ENCODE data around the gene PPIL3. TPM values are rescaled to one million over a fixed set of nuclear protein-coding genes. Genes with fewer than 3 reads are reported as not detected.

PPIL3 gene
- total RNA-seq, 3 donors from 2014 or later (not counting 1 experiment from before 2014, with no cell fraction given): 30.0 to 39.9 (median 33.3) TPM

DNA sequence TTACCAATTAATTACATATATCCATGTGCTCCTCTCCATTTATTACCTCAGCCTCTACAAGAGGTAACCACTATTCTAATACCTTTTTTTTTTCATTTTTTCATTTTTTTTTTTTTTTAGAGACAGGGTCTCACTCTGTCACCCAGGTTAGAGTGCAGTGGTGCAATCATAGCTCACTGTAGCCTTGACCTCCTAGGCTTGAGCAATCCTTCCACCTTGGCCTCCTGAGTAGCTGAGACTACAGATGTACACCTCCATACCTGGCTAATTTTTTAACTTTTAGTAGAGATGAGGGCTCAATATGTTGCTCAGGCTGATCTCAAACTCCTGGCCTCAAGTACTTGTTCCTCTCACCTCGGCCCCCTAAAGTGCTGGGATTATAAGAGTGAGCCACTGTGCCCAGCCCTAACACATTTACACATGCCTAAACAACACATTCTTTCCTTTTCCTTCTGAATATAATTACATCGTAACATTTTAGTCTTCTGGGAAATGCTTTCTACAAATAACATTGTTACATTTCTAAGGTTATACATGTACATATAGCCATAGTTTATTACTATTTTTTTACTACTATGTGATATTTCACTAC lies 10.5 kb downstream of the PPIL3 start:
- H3K27me3 Mint-ChIP-seq (ENCODE audit: low read depth in 2 of 2): no peaks in the 10 kb centered on the region
- peaks cover 6% of the 10 kb centered on the region for H3K36me3 Mint-ChIP-seq
- H3K4me1 ChIP-seq (ENCODE audit: control insufficient read depth, insufficient read depth, low read length): no peaks in the 10 kb centered on the region
- TF ChIP-seq, protein P1, sequence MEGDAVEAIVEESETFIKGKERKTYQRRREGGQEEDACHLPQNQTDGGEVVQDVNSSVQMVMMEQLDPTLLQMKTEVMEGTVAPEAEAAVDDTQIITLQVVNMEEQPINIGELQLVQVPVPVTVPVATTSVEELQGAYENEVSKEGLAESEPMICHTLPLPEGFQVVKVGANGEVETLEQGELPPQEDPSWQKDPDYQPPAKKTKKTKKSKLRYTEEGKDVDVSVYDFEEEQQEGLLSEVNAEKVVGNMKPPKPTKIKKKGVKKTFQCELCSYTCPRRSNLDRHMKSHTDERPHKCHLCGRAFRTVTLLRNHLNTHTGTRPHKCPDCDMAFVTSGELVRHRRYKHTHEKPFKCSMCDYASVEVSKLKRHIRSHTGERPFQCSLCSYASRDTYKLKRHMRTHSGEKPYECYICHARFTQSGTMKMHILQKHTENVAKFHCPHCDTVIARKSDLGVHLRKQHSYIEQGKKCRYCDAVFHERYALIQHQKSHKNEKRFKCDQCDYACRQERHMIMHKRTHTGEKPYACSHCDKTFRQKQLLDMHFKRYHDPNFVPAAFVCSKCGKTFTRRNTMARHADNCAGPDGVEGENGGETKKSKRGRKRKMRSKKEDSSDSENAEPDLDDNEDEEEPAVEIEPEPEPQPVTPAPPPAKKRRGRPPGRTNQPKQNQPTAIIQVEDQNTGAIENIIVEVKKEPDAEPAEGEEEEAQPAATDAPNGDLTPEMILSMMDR (IDR thresholded peaks at IDR 0.05): no peak
- DNase-seq: no peak
- H3K4me3 Mint-ChIP-seq: no peak overlapping the region
- H3K9me3 ChIP-seq (ENCODE audit: control insufficient read depth, insufficient read depth, low read length): no peaks in the 10 kb centered on the region
- H3K9me3 Mint-ChIP-seq: no peaks in the 10 kb centered on the region
- no peaks in the 10 kb centered on the region for H3K4me1 Mint-ChIP-seq
- no peaks in the 10 kb centered on the region for H3K27me3 ChIP-seq (ENCODE audit: control insufficient read depth, insufficient read depth, low read length)
- intact Hi-C loops (cut with micrococcal nuclease): no loop called here
- H3K27ac ChIP-seq (ENCODE audit: low read length): no peak overlapping the region
- H3K36me3 ChIP-seq (ENCODE audit: control insufficient read depth, insufficient read depth, low read length): peaks cover 65% of the 10 kb centered on the region
- no peak overlapping the region for H3K27ac Mint-ChIP-seq
- no peak for ATAC-seq
- 100% methylated on average over 1 of the region's 2 CpGs for WGBS (ENCODE audit: insufficient coverage)
- no peak overlapping the region for H3K4me3 ChIP-seq (ENCODE audit: low read length)

DNA sequence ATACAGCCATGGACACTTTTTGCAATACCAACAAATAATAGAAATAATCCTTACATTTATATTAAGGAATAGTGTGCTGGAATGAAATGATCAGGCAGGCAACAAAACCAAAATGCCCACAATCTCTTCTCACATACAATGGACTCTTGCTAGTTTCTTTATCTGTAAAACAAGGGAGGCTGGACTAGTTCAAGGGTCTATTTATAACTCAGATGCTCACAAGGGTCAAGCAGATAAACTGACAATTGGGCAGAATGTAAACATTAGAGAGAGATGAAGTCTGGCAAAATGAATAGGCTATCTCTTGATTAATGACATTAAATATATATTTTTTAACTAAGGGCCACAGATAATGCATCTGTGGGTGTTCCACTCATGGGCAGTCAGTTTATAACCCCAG lies 11.4 kb downstream of the PPIL3 start:
- Histone ChIP-seq H3K9me3 (ENCODE audit: control insufficient read depth, insufficient read depth, low read length) (no peaks in the 10 kb centered on the region), H3K27me3 (ENCODE audit: control insufficient read depth, insufficient read depth, low read length) (no peaks in the 10 kb centered on the region), H3K27ac (ENCODE audit: low read length) (no peak overlapping the region), H3K36me3 (ENCODE audit: control insufficient read depth, insufficient read depth, low read length) (peaks cover 67% of the 10 kb centered on the region), H3K4me1 (ENCODE audit: control insufficient read depth, insufficient read depth, low read length) (no peaks in the 10 kb centered on the region), H3K4me3 (ENCODE audit: low read length) (no peak overlapping the region)
- ATAC-seq (no peak), DNase-seq (no peak)
- H3K27me3 Mint-ChIP-seq (ENCODE audit: low read depth in 2 of 2): no peaks in the 10 kb centered on the region
- intact Hi-C loops (cut with micrococcal nuclease): no loop called here
- H3K36me3 Mint-ChIP-seq: no peaks in the 10 kb centered on the region
- H3K4me3 Mint-ChIP-seq: no peak overlapping the region
- no peak overlapping the region for H3K27ac Mint-ChIP-seq
- H3K4me1 Mint-ChIP-seq: no peaks in the 10 kb centered on the region
- H3K9me3 Mint-ChIP-seq: no peaks in the 10 kb centered on the region
- TF ChIP-seq, protein P1 (IDR thresholded peaks at IDR 0.05): no peak

DNA sequence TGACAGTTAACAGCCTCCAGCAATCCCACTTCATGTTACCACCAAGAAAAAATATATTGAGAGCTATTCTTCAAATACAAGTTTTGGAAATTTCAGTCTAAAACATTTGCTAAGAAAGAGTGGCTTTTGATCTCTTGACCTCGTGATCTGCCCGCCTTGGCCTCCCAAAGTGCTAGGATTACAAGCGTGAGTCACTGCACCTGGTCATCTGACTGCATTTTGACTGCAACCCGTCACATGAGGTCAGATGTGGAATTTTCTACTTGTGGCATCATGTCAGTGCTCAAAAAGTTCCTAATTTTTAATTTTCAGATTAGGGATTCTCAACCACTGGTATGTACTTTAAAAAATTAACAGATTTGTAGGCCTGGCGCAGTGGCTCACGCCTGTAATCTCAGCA lies 15.3 kb downstream of the PPIL3 start:
- intact Hi-C loops (cut with micrococcal nuclease): no loop called here
- WGBS (ENCODE audit: insufficient coverage): 99% methylated on average over 6 of the region's 6 CpGs
- H3K36me3 Mint-ChIP-seq: no peaks in the 10 kb centered on the region
- Histone ChIP-seq H3K27ac (ENCODE audit: low read length) (no peak overlapping the region), H3K9me3 (ENCODE audit: control insufficient read depth, insufficient read depth, low read length) (no peaks in the 10 kb centered on the region), H3K4me1 (ENCODE audit: control insufficient read depth, insufficient read depth, low read length) (peaks cover 8% of the 10 kb centered on the region), H3K4me3 (ENCODE audit: low read length) (no peak overlapping the region), H3K27me3 (ENCODE audit: control insufficient read depth, insufficient read depth, low read length) (no peaks in the 10 kb centered on the region), H3K36me3 (ENCODE audit: control insufficient read depth, insufficient read depth, low read length) (peaks cover 51% of the 10 kb centered on the region)
- ATAC-seq (no peak), DNase-seq (no peak)
- no peak overlapping the region for H3K27ac Mint-ChIP-seq
- no peak overlapping the region for H3K4me3 Mint-ChIP-seq
- H3K27me3 Mint-ChIP-seq (ENCODE audit: low read depth in 2 of 2): no peaks in the 10 kb centered on the region
- H3K9me3 Mint-ChIP-seq: no peaks in the 10 kb centered on the region
- peaks cover 0 to 5% of the 10 kb centered on the region in 2 donors for H3K4me1 Mint-ChIP-seq
- TF ChIP-seq, protein P1 (IDR thresholded peaks at IDR 0.05): no peak

DNA sequence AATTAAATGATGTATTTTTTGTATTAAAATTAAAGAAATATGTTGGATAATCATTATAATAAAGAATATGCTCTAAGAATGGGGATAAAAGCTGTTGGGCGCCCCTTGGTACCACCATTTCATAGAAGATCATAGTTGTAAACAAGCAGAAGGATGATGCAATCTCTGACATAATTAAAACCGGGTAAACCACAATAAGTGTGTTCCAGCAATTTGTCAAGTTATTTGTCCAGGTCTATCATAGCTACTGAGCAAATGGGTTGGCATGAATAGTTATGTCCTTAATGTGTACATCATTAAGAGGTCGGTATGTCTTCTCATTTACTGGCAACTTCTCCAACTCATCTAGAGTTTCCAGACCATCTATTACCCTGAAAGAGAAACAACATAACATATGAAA lies 17.7 kb downstream of the PPIL3 start:
- Mint-ChIP-seq H3K4me3 (no peak overlapping the region), H3K36me3 (no peaks in the 10 kb centered on the region), H3K4me1 (peaks cover 0 to 12% of the 10 kb centered on the region in 2 donors), H3K27ac (no peak overlapping the region), H3K27me3 (ENCODE audit: low read depth in 2 of 2) (no peaks in the 10 kb centered on the region), H3K9me3 (no peaks in the 10 kb centered on the region)
- intact Hi-C loops (cut with micrococcal nuclease): no loop called here
- Histone ChIP-seq H3K36me3 (ENCODE audit: control insufficient read depth, insufficient read depth, low read length) (peaks cover 38% of the 10 kb centered on the region), H3K27ac (ENCODE audit: low read length) (no peak overlapping the region), H3K27me3 (ENCODE audit: control insufficient read depth, insufficient read depth, low read length) (no peaks in the 10 kb centered on the region), H3K4me3 (ENCODE audit: low read length) (no peak overlapping the region), H3K9me3 (ENCODE audit: control insufficient read depth, insufficient read depth, low read length) (no peaks in the 10 kb centered on the region), H3K4me1 (ENCODE audit: control insufficient read depth, insufficient read depth, low read length) (peaks cover 8% of the 10 kb centered on the region)
- DNase-seq (no peak), ATAC-seq (no peak)
- TF ChIP-seq, protein P1 (IDR thresholded peaks at IDR 0.05): no peak
- WGBS (ENCODE audit: insufficient coverage): 77% methylated on average over 2 of the region's 3 CpGs
